ENCODE measurements around the gene AFG1L.
"Not testable (repeated sequence)": the region's sequence is repeated elsewhere in the genome, so short reads cannot be mapped to it uniquely, and the experiment has no call there.

AFG1L gene

DNA sequence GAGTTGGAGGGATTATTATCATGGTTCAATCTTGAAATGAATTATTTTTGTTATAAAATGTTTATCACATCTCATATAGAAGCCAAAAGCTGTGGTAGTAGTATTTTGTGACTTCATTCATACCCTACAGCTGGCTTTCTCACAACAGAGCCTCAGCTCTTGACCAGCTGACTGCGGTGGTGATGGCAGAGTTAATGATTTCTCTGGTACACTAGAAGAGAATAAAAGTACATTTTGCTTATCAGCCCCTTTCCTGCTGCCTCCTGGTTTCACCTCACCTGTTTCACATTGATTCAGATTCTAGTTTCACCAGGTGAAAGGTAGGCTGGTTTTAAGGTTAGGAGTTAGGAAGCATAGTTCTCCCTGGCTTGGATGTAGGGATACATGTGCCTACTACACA lies 55.7 kb downstream of the AFG1L start:
- no peak for DNase-seq (ENCODE audit: low read depth)

DNA sequence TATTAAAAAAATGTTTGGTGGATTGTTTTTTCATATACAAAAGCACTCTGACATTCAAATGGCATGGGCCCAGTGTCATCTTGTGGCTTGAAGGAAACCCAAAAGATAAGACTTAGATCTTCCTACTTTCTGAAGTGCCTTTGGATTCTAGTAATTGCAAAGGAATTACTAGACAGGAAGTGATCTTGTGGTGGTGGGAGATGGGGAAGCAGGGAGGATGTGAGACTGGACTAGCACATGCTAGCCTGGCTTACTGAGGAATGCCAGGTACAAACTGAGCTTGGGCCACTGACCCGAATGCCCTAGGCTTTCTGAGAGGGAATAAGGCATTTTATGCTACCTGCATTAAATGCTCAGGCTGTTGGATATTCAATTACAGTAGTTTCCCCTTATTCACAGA lies 59.0 kb downstream of the AFG1L start:
- peak; percentile 34 for DNase-seq (ENCODE audit: low read depth)

DNA sequence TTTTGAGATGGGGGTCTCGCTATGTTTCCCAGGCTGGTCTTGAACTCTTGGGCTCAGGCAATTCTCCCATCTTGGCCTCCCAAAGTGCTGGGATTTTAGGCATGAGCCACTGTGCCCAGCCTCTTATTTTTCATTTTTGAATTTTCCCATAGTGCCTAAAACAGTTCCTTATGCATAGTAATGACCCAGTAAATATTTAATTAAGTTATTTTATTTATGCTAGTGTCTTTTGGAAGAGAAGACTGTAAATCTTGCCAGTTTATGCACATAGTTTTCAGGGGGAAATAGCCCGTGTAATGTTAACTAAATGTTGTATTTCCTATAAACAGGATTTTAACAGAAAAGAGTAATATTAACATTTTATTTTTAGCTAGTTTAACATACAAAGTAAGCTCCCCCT lies 60.3 kb downstream of the AFG1L start:
- no peak for DNase-seq (ENCODE audit: low read depth)

DNA sequence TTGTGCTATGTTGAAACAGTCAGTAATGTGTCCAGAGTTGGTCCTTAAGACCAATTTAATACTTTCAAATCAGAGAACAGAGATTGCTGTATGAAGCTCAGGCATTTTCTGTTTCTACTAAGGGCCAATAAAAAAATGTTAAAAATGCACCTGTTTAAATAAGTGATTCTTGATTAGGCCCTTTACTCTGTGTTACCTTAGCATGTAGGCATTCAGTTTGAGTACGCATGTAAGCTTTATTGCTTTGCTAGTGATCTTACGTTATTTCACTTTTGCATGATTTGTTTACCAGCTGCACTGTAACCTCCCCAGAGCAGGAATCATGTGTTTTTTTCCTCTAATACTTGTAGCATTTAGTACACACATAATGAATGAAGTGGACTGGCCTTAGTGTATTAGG lies 61.0 kb downstream of the AFG1L start:
- no peak for DNase-seq (ENCODE audit: low read depth)

DNA sequence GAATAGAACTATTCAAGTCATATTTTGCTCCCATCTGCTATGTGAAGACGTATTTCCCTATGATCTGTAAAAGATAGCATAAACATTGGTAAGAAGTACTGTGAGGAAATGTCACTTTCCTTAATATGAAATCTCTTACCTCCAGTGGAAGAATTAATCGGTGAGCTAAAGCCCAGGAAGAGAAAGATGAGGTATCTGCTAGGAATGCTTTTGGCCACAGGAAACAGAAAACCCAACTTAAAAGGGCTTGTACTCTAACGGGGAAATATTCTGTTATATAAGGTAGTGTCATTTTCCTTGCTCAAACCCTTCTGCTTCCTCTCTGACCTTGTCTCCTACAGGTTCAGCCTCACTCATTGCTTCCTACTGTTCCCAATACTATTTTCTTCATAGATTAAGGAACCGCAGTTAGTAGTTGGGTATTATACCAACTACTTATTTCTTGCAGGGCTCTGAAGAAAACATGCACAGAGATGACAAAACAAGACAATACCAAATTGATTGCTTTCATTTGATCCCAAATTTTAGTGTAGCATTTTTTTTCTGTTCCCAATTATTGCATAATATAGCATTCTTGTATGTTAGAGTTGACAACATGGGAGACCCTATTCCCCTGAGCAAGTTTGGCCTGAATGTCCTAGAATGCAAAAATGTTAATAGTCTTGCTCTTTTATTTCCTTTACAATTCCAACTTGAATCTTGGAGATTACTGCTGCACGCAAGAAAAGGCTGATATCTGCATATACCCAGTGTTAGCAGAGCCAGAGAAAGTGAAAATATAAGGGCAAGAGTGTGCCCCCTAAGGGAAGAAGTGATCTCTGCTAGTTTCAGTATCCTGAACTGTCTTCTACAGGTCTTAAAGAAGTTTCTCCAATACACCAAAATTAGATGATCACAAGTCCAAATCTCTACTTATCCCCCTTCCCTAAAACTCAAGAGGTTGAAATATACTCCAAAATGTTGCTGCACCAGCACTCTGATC lies 65.3 kb downstream of the AFG1L start:
- DNase-seq (ENCODE audit: low read depth) = peak; percentile 20

DNA sequence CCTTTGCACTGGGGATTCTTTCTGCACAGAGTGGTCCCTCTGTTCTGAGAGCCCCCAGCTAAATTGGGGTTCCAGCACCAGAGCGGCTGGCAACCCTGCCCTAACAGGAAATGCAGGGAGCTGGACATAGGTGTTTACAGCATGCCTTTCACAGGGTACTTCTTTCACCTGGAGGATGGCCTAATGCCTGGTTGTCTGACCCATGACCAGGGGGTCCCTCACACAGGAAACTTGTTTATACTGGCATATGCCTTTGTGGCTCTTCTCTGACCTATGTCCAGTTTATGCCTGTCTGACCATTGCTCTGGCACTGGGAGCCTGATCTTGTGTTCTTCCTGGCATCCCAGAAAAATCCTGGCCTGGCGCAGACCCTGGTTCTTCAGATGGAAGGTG lies 66.1 kb downstream of the AFG1L start:
- no peak for DNase-seq (ENCODE audit: low read depth)

DNA sequence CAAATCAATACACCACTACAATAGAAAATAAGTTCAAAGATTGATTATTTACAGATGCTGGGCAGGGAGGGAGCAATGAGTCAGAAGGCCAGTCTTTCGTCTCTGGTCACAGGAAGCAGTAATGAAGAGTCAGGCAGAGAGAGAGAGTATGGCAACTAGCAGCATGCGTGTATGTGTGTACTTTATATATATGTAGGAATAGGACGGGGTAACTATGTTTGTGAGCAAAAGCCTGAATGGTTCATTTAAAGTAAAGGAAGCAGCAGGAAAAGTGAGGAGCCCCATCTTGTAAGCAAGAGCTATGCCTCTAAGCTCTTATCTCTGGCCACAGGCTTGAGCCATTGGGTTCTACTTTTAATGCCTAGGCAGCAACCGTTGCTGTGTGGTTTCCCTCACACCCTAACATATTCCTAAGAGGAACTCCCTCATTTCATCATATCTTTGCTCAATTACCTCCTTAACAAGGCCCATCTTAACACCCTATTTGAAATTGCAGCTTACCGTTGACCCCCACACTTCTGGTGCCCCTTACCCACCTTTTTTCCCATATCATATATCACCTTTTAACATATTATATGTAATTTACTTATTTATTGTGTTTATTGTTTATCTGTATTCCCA lies 66.6 kb downstream of the AFG1L start:
- DNase-seq (ENCODE audit: low read depth) = no peak

DNA sequence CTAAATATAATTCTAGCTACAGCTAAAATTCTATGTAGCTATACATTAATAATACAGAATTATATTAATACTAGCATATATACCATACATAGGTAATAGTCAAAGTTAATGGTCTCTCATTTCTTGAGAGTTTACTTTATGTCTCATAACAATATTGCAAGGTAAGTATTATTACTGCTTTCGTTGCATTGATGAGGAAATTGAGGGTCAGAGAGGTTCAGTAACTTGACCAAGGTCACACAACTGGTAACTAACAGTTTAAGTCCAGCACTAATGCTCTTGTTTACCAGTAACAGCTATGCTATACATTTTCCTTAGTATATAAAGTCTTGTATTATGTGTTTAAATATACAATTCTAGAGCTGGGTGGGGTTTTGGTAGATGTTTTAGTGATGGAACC lies 67.6 kb downstream of the AFG1L start:
- DNase-seq (ENCODE audit: low read depth) = no peak

DNA sequence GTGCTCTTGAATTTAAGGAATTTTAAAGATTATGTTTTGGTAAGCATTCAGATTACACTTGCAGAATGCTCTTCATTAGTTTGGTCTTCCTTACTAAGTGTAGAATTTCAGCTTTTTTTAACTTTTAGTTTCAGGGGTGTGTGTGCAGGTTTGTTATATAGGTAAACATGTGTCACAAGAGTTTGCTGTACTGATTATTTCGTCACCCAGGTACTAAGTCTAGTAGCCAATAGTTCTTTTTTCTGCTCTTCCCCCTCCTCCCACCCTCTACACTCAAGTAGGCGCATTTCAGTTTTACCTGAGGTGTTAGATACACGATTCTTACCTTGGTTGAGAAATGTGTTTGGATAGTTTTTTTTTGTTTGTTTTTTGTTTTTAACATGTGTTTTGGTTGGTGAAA lies 68.3 kb downstream of the AFG1L start:
- no peak for DNase-seq (ENCODE audit: low read depth)

DNA sequence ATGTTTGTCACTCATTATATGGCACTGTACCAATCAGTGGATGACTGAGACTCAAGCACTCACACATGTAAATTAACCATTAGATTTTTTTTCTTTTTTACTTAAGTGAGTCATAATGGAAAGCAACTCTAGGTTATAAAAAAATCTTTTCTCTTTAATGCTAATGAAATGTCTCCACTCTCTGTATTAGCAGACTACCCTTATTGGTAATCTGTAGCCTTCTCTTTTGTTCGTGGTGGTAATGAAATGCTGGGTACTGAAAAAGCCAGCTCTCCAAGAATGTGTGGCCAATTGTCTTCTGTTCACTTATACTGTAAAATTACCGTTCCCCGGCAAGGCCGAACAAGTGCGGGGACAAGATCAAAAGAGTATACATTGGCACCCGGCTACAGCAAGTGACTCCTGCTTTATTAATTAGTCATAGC lies 69.0 kb downstream of the AFG1L start:
- DNase-seq (ENCODE audit: low read depth) = no peak

DNA sequence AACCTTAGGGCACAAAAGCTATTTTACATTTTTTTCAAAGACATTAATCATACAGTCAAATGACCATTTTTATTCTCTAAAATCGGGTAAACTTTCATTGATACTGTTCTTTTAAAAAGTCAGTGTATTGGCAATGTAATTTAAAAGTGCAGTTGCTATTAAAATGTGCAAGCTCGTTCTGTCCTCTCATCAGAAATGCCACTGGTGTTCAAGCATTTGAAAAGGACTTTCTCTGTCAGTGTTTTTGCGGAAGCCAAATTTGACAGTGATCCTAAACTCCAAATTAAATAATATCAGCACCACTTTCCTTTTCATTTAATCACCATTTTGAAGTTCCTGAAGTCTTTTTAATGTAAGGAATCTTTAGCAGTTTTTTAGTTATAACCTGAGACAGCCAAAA lies 69.6 kb downstream of the AFG1L start:
- DNase-seq (ENCODE audit: low read depth) = no peak

DNA sequence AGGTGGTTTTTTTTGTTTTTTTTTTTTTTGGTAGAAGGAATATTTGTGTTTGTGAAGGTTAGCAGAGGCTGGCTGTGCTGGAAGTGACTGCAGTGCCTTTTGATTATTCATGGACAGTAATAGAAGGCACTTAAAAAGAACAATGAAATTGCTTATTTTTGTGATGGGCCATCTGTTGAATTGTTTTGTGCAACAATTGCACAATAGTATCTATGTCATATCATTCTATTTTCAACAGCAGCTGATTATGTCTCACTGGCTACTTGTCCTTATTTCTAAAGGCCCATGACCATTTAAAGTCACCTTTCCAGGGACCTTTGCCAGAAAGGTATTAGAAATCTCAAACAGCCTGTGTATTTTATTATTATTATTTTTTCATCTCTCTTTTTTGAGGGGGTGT lies 70.6 kb downstream of the AFG1L start:
- no peak for DNase-seq (ENCODE audit: low read depth)

DNA sequence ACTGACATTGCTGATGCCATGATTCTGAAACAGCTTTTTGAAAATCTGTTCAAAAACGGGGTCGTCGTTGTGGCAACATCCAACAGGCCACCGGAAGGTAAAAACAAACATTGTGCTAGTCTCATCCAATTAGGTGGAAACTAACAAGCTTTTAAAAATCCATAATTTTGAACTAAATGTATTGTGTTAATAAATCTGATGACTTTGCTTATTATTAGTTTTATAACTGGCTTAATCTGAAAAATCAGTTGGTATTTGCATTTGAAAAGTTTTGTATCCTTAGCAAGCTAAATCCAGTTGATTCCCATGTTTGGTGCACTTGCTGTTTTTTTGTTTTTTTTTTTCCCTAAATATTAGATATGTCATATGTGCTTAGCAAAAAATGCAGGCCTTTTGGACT lies 71.4 kb downstream of the AFG1L start:
- DNase-seq (ENCODE audit: low read depth) = no peak

DNA sequence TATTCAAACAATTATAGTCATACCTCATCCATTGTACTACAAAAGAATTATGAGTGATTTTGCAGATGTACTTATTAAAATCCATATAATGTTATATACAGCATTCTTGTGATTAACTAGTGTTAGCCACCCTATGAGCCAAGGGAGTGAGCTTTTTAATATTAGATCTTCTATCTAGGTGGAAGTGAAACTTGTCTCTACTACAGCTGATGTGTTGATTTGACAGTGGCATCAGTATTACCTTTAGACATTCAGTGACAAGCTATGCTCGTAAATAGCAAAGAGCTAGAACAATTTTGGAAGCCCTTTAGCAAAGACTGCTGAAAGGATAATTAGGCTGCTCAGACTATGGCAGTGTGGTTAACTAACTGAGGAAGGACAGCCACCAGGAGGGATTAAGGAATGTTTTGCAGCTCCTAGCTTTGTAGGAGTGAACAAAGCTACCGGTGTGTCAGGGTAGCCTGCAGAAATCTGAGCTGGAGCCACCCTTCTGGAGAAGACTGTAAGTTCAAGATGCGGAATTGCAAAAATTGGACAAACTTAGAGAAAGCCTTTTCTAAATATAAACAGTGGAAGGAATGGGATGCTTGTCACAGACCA lies 73.7 kb downstream of the AFG1L start:
- DNase-seq (ENCODE audit: low read depth) = no peak

DNA sequence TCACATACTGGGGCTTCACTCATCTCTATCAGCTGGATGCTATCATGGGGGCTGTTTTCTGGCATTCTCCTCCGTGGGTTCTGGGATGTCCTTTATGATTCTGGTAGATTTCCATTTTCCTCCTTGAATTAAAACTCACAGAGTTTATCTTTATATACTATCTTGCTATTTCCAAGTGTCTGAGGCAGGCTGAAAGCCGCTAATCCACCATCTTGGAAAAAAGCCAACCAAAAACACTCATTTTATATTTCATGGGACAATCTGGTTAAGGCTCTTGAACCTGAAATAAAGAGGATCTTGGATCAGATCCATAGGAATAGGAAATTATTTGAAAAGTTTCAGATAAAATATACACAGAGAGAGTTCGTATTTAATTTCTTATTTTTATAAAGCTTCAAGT lies 86.0 kb downstream of the AFG1L start:
- DNase-seq (ENCODE audit: low read depth) = no peak

DNA sequence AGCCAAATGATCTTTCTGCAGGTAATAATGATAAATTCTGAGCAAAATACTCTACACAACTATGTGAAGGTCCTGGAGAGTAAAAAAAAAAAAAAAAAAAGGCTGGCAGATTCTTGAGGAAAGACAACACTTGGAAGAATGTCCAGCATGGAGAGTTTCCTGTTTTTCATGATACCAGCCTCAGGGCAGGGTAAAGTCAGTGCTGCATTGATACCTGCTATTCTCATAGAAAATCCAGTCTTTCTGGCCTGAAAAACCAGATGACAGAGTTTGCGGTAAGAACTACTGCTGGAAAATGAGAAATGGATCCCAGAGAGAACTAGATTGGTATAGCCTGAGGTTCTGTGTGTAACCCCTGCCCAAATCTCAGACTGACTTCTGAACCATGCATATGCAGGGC lies 89.1 kb downstream of the AFG1L start:
- peak; percentile 39 for DNase-seq (ENCODE audit: low read depth)

DNA sequence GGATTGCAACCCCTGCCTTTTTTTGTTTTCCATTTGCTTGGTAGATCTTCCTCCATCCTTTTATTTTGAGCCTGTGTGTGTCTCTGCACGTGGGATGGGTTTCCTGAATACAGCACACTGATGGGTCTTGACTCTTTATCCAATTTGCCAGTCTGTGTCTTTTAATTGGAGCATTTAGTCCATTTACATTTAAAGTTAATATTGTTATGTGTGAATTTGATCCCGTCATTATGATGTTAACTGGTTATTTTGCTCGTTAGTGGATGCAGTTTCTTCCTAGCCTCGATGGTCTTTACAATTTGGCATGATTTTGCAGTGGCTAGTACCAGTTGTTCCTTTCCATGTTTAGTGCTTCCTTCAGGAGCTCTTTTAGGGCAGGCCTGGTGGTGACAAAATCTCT lies 94.3 kb downstream of the AFG1L start:
- DNase-seq (ENCODE audit: low read depth) = not testable (repeated sequence)

DNA sequence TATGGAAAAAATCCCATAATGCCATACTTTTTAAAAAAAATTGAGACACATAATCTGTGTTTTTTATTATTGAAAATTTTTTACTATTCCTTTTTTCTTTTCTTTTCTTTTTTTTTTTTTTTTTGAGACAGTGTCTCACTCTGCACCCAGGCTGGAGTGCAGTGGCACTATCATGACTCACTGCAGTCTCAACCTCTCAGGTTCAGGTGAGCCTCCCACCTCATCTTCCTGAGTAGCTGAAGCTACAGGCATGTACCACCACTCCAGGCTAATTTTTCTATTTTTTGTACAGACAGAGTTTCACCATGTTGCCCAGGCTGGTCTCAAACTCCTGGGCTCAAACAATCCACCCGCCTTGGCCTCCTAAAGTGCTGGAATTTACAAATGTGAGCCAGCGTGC lies 100.4 kb downstream of the AFG1L start:
- no peak for DNase-seq (ENCODE audit: low read depth)

DNA sequence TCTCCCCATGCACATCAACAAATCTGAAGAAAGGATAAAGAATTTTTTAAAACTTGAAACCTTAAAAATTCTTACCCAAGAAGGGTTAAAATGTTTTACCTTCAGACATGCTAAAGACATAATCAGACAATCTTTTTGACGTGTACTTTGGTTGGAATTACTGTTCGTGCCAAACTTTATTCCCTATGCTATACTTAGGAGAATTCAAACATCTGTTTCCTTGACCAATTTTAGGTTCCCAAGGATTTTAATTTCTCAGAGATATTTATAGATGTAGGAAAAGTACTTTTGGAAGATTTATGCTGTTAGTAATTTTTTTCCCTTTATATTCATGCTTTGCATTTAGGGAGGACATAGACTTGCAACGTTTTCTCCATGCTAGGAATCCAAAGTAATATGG lies 108.4 kb downstream of the AFG1L start:
- DNase-seq (ENCODE audit: low read depth) = no peak

DNA sequence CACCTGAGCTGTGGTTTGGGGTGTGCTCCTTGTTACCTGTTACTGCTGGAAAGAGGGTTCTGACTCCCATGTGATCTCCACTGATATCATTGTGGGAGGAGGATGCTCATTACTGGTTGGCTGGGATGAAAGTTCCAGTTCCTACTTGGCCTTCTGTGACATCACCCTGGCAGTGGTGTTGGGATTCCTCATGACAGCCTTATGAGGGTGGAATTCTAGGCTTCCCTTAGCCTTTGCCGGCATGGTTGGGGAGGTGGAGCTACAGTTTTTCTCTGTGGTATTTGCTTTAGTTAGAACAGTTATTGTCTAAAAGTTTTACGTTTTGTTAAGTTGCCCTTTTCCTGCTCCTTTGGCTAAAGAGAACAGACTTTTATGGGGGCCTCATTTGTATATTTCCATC lies 112.1 kb downstream of the AFG1L start:
- DNase-seq (ENCODE audit: low read depth) = peak; percentile 8

DNA sequence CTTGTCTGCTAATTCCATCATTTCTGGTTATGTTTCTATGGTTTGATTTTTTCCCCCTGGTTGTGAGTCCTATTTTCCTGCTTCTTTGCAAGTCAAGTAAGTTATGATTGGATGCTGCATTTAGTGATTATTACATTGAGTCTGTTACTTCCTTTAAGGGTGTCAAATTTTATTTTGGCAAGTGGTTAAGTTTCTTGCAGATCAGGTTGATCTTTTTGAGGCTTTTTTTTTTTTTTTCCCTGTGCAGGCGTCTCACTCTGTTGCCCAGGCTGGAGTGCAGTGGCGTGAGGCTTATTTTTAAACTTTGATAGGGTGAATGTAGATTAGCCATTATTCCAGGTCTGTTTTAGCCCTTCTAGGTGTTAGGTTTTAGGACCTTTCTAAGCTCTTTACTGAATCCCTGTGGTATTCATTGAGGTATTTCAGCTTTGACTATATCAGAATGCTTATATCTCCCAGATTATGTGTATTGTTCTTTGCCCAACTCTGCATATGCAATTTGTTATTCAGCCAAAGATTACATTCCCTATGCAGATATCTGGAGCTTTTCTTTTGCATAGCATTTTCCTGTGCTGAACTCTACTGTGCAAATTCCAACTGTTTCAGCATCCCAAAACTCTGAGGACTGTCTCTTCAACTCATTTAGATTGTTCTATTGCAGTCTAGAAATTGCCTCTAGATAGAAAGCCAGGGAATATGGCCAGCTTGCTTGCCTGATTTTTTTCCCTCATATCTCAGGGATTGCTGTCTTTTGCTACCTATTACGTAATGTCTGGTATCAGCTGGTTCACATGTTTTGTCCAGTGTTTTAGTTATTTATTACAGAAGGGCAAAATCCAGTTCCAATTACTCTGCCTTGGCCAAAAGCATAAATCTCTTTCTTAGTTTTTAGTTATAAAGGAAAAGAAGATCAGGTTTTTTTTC lies 113.3 kb downstream of the AFG1L start:
- peak; percentile 6 for DNase-seq (ENCODE audit: low read depth)

DNA sequence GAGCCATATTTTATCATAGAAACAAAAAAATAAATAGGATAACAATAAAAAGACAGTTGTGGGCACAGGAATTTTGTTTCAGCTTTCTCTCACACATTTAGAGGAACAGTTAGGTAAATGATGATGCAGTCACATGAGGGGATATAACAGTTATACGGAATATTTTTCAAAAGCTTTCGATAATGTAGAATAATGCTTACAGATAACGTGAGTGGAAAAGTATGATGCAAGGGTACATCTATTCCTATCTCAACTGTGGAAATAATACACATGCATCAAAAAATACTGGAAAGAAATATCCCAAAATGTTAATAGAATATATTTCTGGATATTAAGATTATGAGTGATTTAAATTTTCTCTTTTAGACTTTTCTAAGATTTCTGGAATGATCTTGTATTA lies 114.0 kb downstream of the AFG1L start:
- no peak for DNase-seq (ENCODE audit: low read depth)
